Activated T-cell treated with anti-CD3 and anti-CD28 coated beads, Interleukin-2, amount 50 U/mL, for 48 hours (primary cell): Measurements from ENCODE around the gene ARL15.
"Not testable (repeated sequence)": the region's sequence is repeated elsewhere in the genome, so short reads cannot be mapped to it uniquely, and the experiment has no call there.

Experiments
- DNase-seq, 2 experiments: peaks; one replicate each; pipeline ENCODE4 v3.0.0-alpha.2; 2020

ARL15 gene

DNA sequence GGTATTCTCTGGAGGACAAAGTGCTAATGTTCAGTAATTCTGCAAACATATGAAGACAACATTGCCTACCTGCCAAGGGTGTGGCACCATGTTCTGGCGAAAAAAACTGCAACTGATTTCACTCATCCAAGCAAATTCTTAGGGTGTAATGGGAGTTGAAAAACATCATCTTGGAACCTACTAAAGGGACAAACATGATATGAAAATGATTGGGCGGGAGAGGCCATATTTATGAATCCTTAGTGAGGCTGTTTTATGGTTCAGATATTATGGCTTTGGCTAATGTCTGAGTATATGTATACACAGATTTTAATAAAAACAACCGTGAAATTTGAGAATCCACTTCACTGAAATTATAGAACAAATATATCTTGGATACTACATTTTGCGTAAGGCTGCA lies 225.7 kb downstream of the ARL15 start:
- no peak for DNase-seq

DNA sequence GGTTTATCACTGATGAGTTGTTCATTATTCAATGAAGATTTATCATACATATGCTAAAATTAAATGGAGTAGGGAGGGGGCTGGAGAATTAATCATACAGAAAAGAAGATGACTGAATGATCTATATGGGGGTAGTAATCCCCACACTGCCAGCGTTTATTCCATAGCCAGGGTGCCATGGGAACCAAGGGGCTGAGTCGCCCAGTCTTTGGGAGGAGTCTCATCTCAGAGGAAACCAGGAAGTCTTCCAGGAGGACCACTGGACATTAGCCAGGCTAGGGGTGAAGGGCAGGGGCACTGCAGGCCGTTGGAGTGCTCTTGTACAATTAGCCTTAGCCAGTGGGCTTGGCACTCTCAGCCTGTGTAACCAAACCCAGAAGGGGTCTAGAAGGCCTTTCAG lies 226.5 kb downstream of the ARL15 start:
- no peak for DNase-seq

DNA sequence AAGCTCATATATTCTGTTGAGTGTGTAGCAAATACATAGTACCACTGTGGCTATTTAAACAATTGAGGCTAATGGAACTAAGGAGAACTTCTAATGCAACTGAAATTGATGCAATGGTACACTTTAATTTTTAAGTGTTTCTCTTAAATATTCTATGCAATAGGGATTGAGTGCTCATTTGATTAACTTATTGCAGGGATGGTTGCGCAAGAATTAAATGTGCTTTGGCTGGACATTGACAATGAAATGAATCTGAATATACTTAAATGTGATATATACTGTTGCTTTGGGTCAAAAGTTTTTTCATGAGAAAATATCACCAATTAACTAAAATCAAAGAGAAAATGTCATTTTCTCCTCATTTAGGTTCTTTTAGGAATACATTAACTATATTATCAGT lies 227.1 kb downstream of the ARL15 start:
- DNase-seq: no peak

DNA sequence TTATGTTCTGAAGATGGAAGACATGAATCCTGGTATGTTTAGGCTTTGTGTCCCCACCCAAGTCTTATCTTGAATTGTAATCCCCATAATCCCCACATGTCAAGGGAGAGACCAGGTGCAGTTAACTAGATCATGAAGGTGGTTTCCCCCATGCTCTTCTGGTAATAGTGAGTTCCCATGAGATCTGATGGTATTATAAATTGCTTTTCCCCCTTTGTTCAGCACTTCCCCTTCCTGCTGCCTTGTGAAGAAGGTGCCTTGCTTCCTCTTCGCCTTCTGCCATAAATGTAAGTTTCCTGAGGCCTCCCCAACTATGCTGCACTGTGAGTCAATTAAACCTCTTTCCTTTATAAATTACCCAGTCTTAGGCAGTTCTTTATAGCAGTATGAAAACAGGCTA lies 229.0 kb downstream of the ARL15 start:
- DNase-seq: no peak

DNA sequence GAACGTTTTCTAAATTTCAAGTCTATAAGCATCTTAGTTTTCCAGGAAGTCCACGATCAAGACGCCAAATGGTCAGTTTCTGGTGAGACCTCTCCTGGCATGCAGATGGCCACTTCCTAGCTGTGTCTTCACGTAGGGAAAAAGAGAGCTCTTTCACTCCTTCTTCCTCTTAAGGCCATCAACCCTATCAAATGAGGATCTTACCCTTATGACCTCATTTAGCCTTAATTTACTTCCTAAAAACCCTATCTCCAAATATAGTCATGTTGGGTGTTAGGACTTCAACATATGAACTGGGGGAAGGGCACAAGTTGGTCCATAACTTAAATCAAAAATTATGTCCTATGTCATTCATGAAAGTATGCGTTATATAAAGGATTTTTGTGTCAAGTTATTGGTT lies 229.5 kb downstream of the ARL15 start:
- DNase-seq: no peak

DNA sequence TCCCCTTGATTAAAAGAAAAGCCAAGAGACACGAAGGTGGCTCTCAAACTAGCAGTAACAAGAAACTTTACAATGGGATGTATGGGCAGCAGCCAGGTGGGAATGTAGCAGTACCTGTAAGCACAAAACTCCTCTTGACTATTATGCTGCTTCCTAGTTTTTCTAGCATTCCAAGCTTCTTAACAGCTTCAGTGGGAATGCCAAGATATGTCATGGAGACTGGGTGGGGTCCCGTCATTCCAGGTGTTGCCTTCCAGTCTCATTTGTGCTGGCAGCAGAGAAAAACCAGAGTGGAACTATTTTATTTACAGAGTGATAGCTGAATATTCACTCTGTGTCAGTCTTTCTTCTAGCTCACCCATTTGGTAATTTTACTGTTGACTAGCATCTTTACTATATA lies 236.6 kb downstream of the ARL15 start:
- no peak for DNase-seq

DNA sequence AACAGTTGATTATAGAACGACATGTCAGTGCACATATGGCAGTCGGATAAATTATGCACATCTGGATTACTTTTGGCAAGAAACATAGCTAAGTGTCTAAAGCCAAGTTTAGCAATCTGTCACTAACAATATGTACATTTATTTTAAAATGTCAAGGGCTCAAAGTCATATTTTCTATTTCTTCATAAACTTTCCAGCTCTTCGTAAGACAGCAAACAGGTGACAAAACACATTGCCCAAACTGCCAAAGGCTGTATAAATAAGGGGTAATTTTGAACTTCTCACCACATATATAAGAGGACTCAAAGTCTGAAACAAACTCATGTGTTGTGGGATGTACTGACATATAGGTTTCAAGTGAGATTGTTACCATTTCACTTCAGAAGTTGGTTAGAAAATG lies 237.2 kb downstream of the ARL15 start:
- no peak for DNase-seq

DNA sequence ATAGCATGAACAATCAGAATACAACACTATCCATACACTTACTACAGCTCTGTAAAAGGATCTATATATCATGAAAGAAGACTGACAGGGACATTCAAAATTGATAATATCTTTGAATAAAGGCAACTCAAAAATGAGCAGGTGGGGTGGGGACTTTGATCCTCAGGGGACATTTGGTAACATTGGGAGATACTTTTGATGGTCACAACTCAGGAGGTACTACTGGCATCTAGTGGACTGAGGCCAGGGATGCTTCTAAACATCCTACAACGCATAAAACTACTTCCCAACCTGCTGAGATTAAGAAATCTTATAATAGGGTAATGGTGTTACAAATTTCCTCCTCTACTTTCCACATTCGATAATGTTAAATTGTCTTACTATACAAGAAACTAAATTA lies 243.9 kb downstream of the ARL15 start:
- no peak for DNase-seq

DNA sequence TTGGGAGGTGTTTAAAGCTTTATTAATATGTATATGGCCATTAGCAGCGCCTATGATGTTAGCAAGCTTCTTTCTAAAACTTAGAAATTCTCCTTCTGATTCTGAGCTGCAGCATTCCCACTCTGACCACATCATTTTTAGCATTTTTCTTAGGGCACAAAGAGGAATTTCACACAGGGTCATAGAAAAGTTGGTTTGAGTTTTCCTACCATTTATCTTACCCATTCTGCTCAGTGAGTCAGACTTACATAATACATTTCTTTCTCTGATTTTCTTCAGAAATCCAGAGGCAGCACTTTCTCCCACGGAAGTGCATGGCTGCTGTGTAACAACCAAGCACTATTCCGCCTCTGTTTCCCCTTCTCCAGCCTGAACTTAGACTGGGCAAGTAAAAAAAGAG lies 246.6 kb downstream of the ARL15 start:
- no peak for DNase-seq

DNA sequence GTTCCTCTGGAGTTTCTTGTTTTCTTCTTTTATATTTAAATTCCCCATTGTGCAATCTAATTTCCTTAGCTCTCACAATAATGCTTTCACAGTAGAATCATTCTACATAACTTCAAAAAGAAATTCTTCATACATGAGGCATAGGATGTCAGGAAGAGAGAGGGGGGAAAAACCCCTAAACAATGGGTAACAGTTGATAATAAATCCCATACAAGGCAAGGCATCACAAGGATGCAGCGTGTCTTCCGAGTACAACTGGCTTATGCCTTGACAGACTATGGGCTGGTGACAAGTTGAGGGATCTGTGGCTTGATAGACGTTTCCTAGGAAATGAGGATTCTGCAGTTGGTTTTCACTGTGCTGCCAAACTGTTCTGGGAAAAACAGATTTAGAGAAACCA lies 247.4 kb downstream of the ARL15 start:
- DNase-seq: no peak

DNA sequence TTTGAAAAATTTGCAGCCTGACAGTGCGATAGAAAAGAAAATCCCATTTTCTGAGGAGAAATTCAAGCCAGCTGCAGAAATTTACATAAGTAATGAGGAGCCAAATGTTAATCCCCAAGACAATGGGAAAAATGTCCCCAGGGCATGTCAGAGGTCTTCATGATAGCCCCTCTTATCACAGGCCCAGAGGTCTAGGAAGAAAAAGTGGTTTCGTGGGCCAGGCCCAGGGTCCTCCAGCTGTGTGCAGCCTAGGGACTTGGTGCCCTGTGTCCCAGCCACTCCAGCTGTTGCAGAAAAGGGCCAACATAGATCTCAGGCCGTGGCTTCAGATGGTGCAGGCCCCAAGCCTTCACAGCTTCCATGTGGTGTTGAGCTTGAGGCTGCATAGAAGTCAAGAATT lies 249.5 kb downstream of the ARL15 start:
- not testable (repeated sequence) for DNase-seq

DNA sequence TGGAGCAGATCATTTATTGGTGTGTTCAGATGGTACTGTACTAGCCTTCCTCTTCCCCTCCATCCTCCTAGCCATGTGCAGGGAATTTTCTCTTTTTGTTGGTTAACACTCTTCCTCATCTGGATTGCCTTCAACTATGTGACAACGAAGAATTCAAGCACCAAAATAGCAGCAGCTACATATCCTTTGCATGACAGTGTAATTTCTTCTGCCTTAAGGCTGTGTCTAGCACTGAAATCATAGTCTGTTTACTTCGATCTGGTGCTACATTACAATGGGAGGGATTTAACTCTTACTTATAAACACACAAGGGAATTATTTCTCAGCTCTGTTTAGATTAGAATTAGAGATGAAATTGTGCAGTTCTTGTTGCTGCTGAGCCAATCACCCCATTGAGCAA lies 260.4 kb downstream of the ARL15 start:
- DNase-seq: no peak

DNA sequence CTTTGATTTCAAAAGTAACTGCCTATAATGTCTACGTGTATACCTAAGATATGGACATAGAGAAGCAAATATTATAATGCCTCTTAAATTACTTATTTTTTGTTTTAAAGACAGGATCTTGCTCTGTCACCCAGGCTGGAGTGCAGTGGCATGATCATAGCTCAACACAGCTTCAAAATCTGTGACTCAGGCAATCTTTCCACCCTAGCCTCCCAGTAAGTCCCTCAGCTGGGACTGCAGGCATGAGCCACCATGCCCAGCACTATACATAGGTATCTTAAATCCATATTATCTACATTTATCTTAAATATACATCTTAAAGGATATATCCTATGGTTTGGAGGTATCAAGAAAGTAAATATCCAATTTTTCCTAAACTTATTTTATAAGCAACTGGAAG lies 261.2 kb downstream of the ARL15 start:
- DNase-seq: no peak

DNA sequence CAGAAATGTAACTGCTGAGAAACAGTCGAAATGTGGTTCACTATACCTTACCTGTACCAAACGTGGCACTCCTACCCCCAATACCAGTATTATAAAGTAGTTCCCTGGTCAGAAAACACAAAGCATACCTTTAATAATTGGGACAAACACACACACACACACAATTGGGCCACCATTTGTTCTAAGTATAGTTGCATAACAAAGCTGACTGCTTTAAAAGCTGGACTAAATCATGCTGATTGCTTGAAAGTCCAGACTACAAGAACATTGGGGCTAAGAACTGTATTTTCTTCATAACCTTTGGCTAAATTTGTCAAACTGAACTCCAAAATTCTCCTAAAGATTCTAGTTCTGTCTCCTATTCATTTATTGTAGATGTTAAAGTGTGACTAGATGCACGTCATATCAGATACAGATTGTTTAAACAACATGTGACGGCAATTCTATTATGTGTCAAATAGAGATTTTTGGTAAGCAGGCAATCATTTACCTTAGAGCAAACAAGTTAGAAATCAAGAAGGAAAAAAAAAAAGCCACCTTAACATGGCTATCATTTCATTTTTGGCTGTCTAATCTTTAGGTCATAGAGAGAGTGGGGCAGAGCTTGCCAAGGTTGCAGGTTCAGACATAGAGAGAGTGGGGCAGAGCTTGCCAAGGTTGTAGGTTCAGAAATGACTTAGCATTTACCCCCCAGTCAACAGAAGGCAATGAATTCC lies 265.1 kb downstream of the ARL15 start:
- no peak for DNase-seq

DNA sequence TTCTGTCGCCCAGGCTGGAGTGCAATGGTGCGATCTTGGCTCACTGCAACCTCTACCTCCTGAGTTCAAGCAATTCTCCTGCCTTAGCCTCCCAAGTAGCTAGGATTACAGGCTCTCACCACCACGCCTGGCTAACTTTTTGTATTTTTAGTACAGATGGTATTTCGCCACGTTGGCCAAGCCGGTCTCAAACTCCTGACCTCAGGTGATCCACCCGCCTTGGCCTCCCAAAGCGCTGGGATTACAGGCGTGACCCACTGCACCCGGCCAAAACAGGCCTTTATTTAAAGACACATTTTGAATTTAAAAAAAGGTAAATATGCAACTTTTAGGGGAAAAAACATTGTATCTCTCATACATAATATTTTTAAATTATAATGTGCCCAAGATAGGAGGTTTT lies 266.1 kb downstream of the ARL15 start:
- DNase-seq: not testable (repeated sequence)

DNA sequence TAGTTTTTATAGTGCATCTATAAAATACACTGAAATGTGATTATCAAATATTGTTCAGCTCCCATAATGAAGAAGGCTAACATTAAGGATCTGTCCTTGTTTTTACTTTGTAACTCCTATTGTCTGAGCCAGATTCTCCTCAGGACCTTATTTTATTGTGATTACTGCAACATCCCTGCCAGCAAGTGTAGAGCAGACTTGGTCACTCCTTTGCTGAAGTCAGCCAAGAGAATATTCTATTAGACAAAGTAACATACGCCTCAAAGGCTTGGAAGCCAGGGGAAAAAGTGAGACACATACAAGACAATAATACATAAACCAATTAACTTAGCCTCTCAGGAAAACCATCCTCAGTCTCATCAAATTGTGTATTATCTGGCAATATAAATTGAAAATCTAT lies 269.6 kb downstream of the ARL15 start:
- DNase-seq: no peak

DNA sequence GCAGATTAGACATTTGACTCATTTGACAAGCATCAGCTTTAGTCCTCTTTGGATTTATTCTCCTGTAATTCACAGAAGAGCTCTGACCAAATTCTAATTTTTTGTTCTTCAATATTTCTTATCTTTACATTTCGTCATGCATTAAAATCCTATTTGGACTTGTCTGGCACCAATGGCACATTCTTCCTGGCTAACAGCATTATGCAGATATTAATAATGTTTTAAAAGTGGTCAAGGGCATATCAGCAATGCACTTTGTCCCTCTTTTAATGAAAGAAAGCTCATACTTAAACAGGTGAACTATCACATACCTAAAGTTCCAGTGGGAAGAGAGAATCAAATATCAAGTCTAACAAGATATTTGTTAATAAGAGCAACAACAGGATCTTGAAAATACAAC lies 270.4 kb downstream of the ARL15 start:
- DNase-seq: no peak

DNA sequence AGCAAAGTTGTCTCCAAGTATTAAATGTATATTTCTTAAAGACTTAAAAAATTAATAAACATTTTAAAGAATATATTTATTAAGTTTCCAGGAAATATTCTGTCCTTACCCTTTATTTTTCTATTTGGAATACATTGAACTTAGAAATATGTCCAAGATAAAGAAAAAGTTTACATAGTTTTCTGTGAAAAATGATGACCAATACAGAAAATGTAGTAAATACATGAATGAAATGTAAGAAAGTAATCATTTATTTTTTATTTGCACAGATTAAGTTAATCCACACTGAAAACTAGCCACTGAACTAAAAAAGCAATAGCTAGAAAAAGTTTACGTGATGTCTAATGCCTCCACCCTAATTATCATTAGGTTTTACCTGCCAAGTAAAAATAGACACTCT lies 273.2 kb downstream of the ARL15 start:
- no peak for DNase-seq

DNA sequence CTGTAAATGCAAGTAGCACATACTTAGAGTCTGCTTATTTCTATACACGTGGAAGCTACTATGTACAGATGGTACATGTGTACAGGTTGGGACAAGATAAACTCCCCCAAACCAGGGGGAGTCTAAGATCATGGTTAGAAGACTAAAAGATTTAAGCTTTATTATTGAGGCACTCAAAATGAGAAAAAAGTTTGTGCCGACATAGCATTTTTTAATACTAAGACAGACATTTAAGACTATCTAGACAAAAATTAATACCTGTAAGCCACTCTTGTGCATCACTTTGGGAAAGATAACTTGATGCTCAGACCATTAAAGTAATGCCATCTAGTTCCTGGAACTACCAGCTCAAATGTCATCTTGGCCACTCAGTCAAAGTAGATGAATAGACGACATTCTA lies 279.4 kb downstream of the ARL15 start:
- DNase-seq: no peak

DNA sequence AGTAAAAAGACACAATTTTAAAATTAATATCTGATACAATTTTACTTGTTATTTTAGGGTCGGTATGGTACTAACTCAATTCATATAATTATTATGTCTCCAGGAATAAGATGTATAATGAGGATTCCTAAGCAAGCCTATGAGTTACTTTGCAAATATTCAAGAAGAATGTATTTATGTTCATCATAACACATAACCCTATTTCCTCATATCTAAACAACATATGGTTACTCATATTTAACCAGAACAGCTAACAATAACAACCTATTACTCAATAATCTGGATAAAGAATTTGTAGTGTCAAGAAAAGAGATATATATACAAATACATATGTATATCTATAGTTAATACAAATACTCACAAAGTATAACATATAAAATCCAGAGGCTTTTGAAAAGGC lies 285.9 kb downstream of the ARL15 start:
- no peak for DNase-seq

DNA sequence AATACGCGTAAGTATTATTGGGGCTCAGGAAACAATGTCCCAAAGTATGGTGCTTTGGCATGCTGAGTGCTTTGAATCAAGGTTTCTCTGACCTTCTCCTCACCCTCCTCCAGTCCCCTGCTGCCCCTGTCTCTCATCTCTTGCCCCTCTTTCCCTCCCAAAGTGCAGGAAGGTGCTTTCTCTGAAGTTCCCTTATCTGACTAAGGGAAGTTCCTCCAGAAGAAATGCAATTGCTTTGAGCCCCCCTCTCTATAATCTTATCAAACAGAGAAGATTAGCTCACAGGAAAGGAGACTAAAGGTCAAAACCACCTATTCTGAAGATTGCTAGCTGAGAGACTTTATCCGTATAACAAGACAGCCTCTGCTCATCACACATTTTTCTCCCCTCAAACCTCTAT lies 288.1 kb downstream of the ARL15 start:
- DNase-seq: no peak

DNA sequence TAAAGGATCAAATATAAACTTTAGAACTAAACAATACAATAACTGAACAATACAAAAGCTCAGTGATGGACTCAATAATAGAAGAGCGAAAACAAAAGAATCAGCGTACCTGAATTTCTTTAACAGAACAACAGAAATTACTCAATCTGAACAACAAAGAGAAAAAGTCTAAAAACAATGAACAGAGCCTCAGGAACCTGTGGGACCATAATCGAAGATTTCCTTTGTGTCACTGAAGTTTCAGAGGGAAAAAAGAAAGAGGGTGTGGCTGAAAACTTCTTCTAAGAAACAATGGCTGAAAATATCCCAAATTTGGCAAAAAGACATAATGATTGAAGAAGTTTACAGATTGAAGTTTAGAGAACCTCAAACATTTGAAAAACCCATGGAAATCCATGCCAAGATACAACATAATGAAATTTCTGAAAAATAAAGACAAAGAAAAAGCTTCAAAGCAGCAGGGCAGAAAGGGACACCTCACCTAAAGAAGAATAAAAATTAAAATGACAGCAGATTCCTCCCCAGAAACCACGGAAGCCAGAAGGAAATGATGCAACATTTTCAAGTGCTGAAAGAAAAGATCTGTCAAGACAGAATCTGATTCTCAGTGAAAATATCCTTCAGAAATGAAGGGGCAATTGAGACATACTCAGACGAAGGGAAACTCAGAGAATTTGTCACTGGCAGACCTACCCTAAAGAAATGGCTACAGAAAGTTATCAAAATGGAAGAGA lies 288.8 kb downstream of the ARL15 start:
- DNase-seq: no peak

DNA sequence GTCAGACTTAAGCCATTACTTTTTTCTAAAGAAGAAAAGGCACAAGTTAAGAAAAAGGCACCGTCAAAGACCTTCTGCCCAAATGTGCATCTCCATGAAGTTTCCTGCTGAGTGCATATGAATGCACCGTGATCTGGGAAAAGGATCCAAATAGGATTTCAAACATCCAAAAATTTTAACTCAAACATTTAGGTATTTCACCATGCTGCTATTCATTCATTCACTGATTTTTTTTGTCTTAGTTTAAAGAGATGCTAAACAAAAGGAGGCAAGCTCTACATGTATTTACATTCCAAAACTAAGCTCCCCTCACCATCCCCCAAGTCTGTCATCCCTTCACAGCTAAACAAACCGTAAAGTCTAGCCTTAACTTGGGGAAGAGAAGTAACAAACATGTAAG lies 291.9 kb downstream of the ARL15 start:
- no peak for DNase-seq

DNA sequence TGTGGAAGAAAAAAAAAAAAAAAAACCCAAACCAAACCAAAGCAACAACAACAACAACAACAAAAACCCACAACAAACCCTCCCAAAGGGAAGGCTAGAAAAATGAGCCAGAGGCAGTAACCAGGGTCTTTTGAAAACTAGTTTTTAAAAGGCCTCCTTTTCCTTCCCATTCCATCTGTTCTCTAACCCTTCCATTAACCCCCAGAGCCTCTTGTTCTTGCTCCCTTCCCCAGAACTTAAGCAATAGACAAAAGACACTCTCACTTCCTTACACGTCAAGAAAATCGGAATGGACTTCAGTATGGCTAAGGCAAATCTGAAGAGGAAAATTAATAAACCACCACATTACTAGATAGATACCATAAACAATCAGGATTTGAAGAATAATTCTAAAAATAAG lies 292.8 kb downstream of the ARL15 start:
- DNase-seq: no peak
